HepG2 (cell line): Measurements from ENCODE around the gene ANKRD29. TPM values are rescaled to one million over a fixed set of nuclear protein-coding genes. Genes with fewer than 3 reads are reported as not detected.

Experiments used
- ATRX ChIP-seq: sonication (generic); formaldehyde crosslinking; IDR thresholded peaks from 2 replicates; pipeline ENCODE4 v1.4.0; 2020; ENCODE audit warnings: missing genetic modification reagents, borderline replicate concordance
- DNMT3B ChIP-seq: conservative IDR thresholded peaks from 2 replicates; pipeline ENCODE4 v1.6.1; 2016; ENCODE audit warnings: missing biosample characterization, control low read depth
- FOXP1 ChIP-seq, 2 experiments: fragments of 450-650 bp in 1 of 2; IDR thresholded peaks; 2 replicates each; pipeline ENCODE4 v1.6.1; 2017 to 2018; ENCODE audit warnings: antibody characterized with exemption in 1 of 2
- IRX3 ChIP-seq: sonication (generic); formaldehyde crosslinking; IDR thresholded peaks from 2 replicates; pipeline ENCODE4 v1.8.1; 2023; ENCODE audit warnings: mild to moderate bottlenecking, low read depth, missing genetic modification reagents, borderline replicate concordance
- JDP2 ChIP-seq: sonication (generic); formaldehyde crosslinking; IDR thresholded peaks from 2 replicates; pipeline ENCODE4 v1.8.1; 2022; ENCODE audit warnings: missing genetic modification reagents, borderline replicate concordance
- LCORL ChIP-seq, 2 experiments: fragments of 450-650 bp in 1 of 2; sonication (generic) in 1 of 2; formaldehyde crosslinking in 1 of 2; IDR thresholded peaks; 2 replicates each; pipeline versions ENCODE4 v1.5.0 to v1.6.1; 2017 to 2020; ENCODE audit warnings: antibody characterized with exemption in 1 of 2, missing genetic modification reagents in 1 of 2
- NFYC ChIP-seq: IDR thresholded peaks from 2 replicates; pipeline ENCODE4 v1.6.1; 2016; ENCODE audit warnings: missing genetic modification reagents, missing compliant biosample characterization
- PHF8 ChIP-seq: sonication (generic); formaldehyde crosslinking; IDR thresholded peaks from 2 replicates; pipeline ENCODE4 v1.5.0; 2020; ENCODE audit warnings: missing genetic modification reagents
- PRDM4 ChIP-seq: sonication (generic); formaldehyde crosslinking; IDR thresholded peaks from 2 replicates; pipeline ENCODE4 v1.9.0; 2021; ENCODE audit warnings: missing genetic modification reagents, borderline replicate concordance
- SIX4 ChIP-seq: sonication (generic); formaldehyde crosslinking; IDR thresholded peaks from 2 replicates; pipeline ENCODE4 v1.4.0; 2020; ENCODE audit warnings: missing genetic modification reagents
- TERF1 ChIP-seq: sonication (generic); formaldehyde crosslinking; IDR thresholded peaks from 2 replicates; pipeline ENCODE4 v1.8.0; 2022; ENCODE audit warnings: mild to moderate bottlenecking, missing genetic modification reagents, moderate library complexity
- WIZ ChIP-seq: sonication (generic); formaldehyde crosslinking; IDR thresholded peaks from 2 replicates; pipeline ENCODE4 v1.5.1; 2020; ENCODE audit warnings: mild to moderate bottlenecking, missing genetic modification reagents
- XBP1 ChIP-seq: sonication (generic); formaldehyde crosslinking; IDR thresholded peaks from 2 replicates; pipeline ENCODE4 v1.5.0; 2020; ENCODE audit warnings: missing genetic modification reagents
- ZFP36L2 ChIP-seq: sonication (generic); formaldehyde crosslinking; IDR thresholded peaks from 2 replicates; pipeline ENCODE4 v1.4.0; 2020; ENCODE audit warnings: missing genetic modification reagents
- ZNF589 ChIP-seq: sonication (generic); formaldehyde crosslinking; conservative IDR thresholded peaks from 2 replicates; pipeline ENCODE4 v1.8.0; 2022; ENCODE audit warnings: mild to moderate bottlenecking, moderate library complexity, missing genetic modification reagents
- ZNF629 ChIP-seq: sonication (generic); formaldehyde crosslinking; conservative IDR thresholded peaks from 2 replicates; pipeline ENCODE4 v1.5.0; 2020; ENCODE audit warnings: missing genetic modification reagents
- ZNF7 ChIP-seq: IDR thresholded peaks from 2 replicates; pipeline ENCODE4 v1.6.1; 2016; ENCODE audit warnings: missing biosample characterization, missing genetic modification reagents
- ZNF720 ChIP-seq: sonication (generic); formaldehyde crosslinking; IDR thresholded peaks from 2 replicates; pipeline ENCODE4 v1.4.0; 2020; ENCODE audit warnings: missing genetic modification reagents
- ZSCAN22 ChIP-seq: sonication (generic); formaldehyde crosslinking; IDR thresholded peaks from 2 replicates; pipeline ENCODE4 v1.4.0; 2020; ENCODE audit warnings: mild to moderate bottlenecking, missing genetic modification reagents
- ZXDC ChIP-seq: sonication (generic); formaldehyde crosslinking; IDR thresholded peaks from 2 replicates; pipeline ENCODE4 v1.5.0; 2020; ENCODE audit warnings: mild to moderate bottlenecking, missing genetic modification reagents
- polyA plus RNA-seq, 8 experiments: library from polyadenylated mRNA; depleted of rRNA in 3 of 8; stranded (reverse) in 7 of 8; unstranded in 1 of 8; fragments of >200 nt; fragmentation: Illumina TruSeq in 4 of 8; extraction: Trizol in 4 of 8; gene quantifications; 2 replicates each; pipeline versions ENCODE4 v1.2.1 to v1.2.3, GENCODE V29; 2011 to 2016; ENCODE audit warnings: low read depth in 4 of 8, missing spikeins in 1 of 8, mixed read lengths in 1 of 8; ENCODE audit not compliant: insufficient read depth in 1 of 8
- total RNA-seq, 5 experiments: library from RNA; depleted of rRNA; stranded (reverse); fragments of >200 nt; fragmentation: Illumina TruSeq; extraction: Trizol; gene quantifications; 2 replicates each; pipeline ENCODE4 v1.2.3, GENCODE V29; 2016; ENCODE audit warnings: low read depth in 1 of 5

The ANKRD29 gene
- total and polyA plus RNA-seq, 2 of the 13 experiments (the other 11 are each of a cell fraction or from before 2014, with no cell fraction given): not detected

- no peak for TF ChIP-seq ATRX
- no peak for TF ChIP-seq ZSCAN22 (CRISPR knock-in tag)
- TF ChIP-seq LCORL (IDR thresholded peaks at IDR 0.05): no peak
- no peak; the same call in 1 of the 2 replicates for TF ChIP-seq LCORL (CRISPR knock-in tag; IDR thresholded peaks at IDR 0.05)
- no peak for TF ChIP-seq PRDM4 (CRISPR knock-in tag)
- 0 out of 2 replicates have a peak, but pooled peaks have one; percentile 45 for TF ChIP-seq ZNF7 (CRISPR knock-in tag)
- TF ChIP-seq NFYC (CRISPR knock-in tag): no peak
- TF ChIP-seq WIZ: no peak
- no peak for TF ChIP-seq ZXDC (CRISPR knock-in tag)
- TF ChIP-seq SIX4 (CRISPR knock-in tag): no peak
- no peak for TF ChIP-seq JDP2 (CRISPR knock-in tag)
- TF ChIP-seq PHF8: no peak
- no peak for TF ChIP-seq IRX3
- no peak for TF ChIP-seq ZNF589 (CRISPR knock-in tag)
- TF ChIP-seq ZFP36L2: no peak
- no peak for TF ChIP-seq ZNF720 (CRISPR knock-in tag)
- no peak for TF ChIP-seq DNMT3B (CRISPR knock-in tag)
- no peak for TF ChIP-seq XBP1 (CRISPR knock-in tag)
- TF ChIP-seq ZNF629 (CRISPR knock-in tag): no peak
- no peak for TF ChIP-seq TERF1
- no peak for TF ChIP-seq FOXP1 (IDR thresholded peaks at IDR 0.05)
- no peak for TF ChIP-seq FOXP1 (CRISPR knock-in tag; IDR thresholded peaks at IDR 0.05)
Observed at GRCh38 chr18:23583071-23583865, 79.4 kb downstream of the ANKRD29 start (continued).
